Omental fat pad (tissue), 4 donors: ENCODE data around the gene TREX2. TPM values are rescaled to one million over a fixed set of nuclear protein-coding genes. Genes with fewer than 3 reads are reported as not detected.

Experiments used
- ATAC-seq: fragments of 150-250 bp; one replicate; pipeline ENCODE4 v1.9.1; 2016; ENCODE audit warnings: mild to moderate bottlenecking, moderate library complexity; ENCODE audit not compliant: low FRiP score
- DNase-seq: peaks from one replicate; pipeline ENCODE4 v3.0.0-alpha.2; 2019; ENCODE audit warnings: low spot score
- total RNA-seq, 4 donors: library from RNA; depleted of rRNA; stranded (reverse); fragments of >200 nt; gene quantifications; one replicate each; pipeline ENCODE4 v1.1.0, GENCODE V29; 2016
- TF ChIP-seq, protein P1 (sequence below), 3 donors: fragments of 450-650 bp; IDR thresholded peaks; one replicate each; pipeline ENCODE4 v1.5.1; 2016 to 2017; ENCODE audit warnings: antibody characterized with exemption in 3 of 3, mild to moderate bottlenecking in 3 of 3, moderate library complexity in 2 of 3

Gene TREX2, protein sequence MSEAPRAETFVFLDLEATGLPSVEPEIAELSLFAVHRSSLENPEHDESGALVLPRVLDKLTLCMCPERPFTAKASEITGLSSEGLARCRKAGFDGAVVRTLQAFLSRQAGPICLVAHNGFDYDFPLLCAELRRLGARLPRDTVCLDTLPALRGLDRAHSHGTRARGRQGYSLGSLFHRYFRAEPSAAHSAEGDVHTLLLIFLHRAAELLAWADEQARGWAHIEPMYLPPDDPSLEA
- 1 to 10 TPM in 3 of 4 donors, under 1 TPM in 1; 0.69 to 4.2 (median 1.2) TPM for total RNA-seq

DNA sequence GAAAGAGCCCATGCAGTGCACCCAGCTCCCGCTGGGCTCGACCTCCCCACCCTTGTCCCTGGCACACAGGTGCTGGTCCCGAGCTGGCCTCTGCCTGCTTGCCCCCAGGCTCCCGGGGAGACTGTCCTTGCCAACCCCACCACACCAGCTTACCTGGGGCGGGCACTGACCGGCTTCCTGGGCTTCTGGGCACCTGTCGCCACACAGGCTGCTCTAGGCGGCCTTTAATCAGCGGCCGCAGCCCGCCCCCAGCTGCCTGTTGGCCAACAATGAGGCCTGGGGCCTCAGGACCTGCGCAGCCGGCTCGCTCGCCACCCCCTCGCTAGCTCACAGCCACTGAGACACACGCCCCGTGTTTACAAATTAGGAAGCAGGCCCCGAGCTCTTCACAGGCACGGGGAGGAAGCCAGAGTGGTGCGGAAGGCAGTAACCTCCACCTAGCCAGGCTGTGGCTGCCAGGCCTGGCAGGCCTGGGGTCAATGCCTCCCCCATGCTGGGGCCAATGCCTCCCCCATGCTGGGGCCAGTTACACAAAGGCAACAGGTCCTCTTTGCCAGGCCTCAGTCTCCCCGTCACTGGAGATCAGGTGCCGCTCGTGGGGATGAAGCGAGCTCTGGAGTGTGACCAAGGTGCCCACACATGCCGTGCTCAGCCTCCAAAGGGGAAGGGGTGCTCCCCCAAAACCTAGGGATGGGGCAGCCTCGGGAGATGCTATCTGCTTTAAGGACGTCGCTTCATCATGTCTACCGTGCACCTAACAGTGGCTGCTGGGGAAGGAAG lies at the start of gene TREX2:
Gene TREX2 (minus strand): TSS at position 201 of the 780 bp plus-strand sequence. CDS start 626 bp downstream, outside the sequence.
- DNase-seq (no peak), ATAC-seq (no peak)
- TF ChIP-seq, protein P1, sequence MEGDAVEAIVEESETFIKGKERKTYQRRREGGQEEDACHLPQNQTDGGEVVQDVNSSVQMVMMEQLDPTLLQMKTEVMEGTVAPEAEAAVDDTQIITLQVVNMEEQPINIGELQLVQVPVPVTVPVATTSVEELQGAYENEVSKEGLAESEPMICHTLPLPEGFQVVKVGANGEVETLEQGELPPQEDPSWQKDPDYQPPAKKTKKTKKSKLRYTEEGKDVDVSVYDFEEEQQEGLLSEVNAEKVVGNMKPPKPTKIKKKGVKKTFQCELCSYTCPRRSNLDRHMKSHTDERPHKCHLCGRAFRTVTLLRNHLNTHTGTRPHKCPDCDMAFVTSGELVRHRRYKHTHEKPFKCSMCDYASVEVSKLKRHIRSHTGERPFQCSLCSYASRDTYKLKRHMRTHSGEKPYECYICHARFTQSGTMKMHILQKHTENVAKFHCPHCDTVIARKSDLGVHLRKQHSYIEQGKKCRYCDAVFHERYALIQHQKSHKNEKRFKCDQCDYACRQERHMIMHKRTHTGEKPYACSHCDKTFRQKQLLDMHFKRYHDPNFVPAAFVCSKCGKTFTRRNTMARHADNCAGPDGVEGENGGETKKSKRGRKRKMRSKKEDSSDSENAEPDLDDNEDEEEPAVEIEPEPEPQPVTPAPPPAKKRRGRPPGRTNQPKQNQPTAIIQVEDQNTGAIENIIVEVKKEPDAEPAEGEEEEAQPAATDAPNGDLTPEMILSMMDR (IDR thresholded peaks at IDR 0.05) = no peak

DNA sequence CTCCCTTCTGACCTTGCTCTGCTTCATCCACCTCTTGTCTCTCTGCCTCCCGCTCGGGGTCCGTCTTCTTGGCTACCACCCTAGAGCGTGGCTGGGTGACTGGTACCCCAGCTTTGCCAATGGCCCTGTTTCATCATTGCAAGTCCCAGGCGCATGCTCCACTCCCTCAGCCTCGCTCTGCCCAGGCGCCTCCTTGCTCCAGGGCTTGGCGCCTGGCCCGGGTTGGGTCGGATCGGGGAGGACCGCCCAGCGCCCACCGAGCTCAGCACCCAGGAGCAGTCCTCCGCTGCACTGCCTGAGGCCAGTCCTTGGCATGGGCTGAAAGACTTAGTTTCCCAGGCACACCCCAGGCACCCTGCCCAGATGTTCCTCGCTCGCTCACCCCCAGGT lies 49.5 kb upstream of the TREX2 start:
- ATAC-seq = no peak
- DNase-seq = no peak
- TF ChIP-seq, protein P1 (IDR thresholded peaks at IDR 0.05) = no peak

DNA sequence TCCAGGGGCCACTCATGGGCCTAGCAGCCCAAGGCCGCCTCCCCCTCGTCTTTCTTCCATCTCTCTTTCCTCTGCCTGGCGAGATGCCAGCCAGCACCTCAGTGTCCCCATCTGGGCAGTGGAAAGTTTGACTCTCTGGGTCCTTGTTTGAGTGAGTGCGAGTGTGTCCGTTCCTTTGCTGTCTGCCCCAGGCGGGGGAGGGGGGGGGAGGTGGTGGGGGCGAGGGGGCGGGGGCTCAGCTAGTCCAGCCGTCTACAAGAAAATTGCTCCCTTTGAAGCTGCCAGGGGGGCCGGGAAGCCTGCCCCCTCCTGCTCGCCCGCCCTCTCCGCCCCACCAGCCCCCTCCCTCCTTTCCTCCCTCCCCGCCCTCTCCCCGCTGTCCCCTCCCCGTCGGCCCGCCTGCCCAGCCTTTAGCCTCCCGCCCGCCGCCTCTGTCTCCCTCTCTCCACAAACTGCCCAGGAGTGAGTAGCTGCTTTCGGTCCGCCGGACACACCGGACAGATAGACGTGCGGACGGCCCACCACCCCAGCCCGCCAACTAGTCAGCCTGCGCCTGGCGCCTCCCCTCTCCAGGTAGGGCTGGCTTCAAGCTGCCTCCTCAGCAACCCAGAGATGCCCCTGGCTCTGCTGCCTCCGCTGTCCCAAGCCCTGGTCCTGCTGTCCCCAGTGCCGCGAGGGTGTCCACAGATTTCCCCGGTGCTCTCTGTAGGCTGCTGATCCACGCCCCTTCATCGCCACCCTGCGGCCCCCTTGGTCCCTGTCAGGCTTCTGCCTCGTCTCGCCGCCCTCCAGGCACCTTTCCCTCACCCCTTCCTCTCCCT lies 48.9 kb upstream of the TREX2 start, which contains the start of gene BGN:
Gene BGN (plus strand): TSS at position 440 of the 821 bp plus-strand sequence. CDS start 9,652 bp downstream, outside the sequence.
- ATAC-seq = no peak
- TF ChIP-seq, protein P1 (IDR thresholded peaks at IDR 0.05) = no peak
- no peak for DNase-seq

DNA sequence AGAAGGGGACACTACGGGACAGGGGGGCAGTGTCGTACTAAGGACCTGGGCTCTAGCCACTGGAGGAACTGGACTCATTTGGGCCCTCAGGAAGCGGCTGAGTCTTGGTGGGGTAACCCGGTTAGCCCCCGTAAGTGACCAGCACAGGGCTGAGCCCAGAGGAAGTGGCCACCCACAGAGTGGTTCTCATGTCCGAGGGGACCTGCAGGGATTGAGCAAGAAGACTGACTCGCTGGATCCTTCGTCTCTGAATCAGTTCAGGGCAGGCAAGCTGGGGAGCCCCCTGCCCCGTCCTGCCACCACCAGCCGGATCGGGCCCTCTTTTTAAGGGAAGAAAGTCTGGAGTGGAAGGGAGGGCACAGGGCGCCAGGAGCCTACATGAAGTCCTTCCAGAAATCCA lies 48.2 kb upstream of the TREX2 start:
- DNase-seq = no peak
- no peak for ATAC-seq
- TF ChIP-seq, protein P1 (IDR thresholded peaks at IDR 0.05) = no peak

DNA sequence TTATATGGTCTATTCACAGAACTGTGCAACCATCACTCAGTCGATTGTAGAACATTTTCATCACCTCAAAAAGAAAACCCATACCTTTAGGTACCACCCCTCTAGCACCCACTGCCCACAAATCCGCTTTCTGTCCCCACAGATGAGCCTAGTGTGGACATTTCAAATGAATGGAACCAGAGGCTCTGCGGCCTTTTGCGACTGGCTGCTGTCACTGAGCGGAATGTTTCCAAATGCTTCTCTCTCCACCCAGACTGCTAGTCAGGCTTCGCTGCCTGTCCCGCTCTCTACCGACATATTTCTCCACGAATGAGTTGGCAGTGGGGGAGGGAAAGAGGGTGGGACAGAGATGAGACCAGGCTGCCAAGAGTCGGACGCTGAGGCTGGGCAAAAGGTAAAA lies 47.2 kb upstream of the TREX2 start:
- ATAC-seq (no peak), DNase-seq (no peak)
- TF ChIP-seq, protein P1 (IDR thresholded peaks at IDR 0.05) = no peak

DNA sequence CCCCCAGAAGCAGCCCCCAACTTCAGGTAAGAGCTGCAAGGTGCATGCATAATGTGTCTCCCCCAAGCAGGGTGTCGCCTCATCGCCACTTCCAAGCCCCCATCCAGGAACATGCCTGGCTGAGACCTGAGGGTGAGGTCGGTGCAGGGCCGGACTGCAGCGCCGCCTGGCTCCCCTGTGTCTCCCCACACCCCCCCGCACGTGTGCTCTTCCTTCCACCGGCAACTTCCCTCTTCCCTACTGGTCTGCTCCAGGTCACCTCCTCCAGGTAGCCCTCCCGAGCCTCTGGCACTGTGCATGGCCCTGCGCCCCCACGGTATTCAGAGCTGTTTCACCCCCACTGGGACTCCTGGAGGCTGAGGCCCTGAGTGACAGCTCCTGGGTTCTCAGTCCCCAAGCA lies 46.7 kb upstream of the TREX2 start:
- DNase-seq (no peak), ATAC-seq (no peak)
- TF ChIP-seq, protein P1 (IDR thresholded peaks at IDR 0.05) = no peak
